ENCODE data around the gene SLC27A3. TPM values are rescaled to one million over a fixed set of nuclear protein-coding genes. Genes with fewer than 3 reads are reported as not detected.

SLC27A3 gene
- total and polyA plus RNA-seq, 2 of the 8 experiments (the other 6 are each of a cell fraction or from before 2014, with no cell fraction given), result 39.1 to 40.1 TPM

- WGBS, 2 experiments (ENCODE audit: extremely low coverage in 1 of 2, insufficient coverage in 1 of 2, insufficient read length in 1 of 2, insufficient replicate concordance in 2 of 2, low coverage in 1 of 2, low lambda C conversion rate in 2 of 2, missing lambda C conversion rate in 1 of 2), result 71% methylated on average over 12 of the region's 12 CpGs; no CpG with 5 or more reads in 1 of the 2 experiments
- Histone ChIP-seq H2AFZ (ENCODE audit: low read length) (no peak overlapping the region), H3K27me3 (replicated peaks in 1 of 4; ENCODE audit: control insufficient read depth in 3 of 4, extremely low read depth in 1 of 4, insufficient read depth in 3 of 4, low read length in 3 of 4) (no peaks in the 10 kb centered on the region; a peak in 1 of 7 replicates), H4K5ac (ENCODE audit: insufficient read length, low read depth, low read length) (peak overlapping the region; percentile 17), H3K4me2 (ENCODE audit: insufficient read depth in 1 of 2, low read depth in 2 of 2, low read length in 2 of 2) (peak overlapping the region; percentile 60 to 61), H2AK5ac (ENCODE audit: low read depth, low read length) (no peak overlapping the region; the same call in 1 of the 2 replicates), H3K56ac (replicated peaks; ENCODE audit: insufficient read length, low read depth, low read length) (no peak overlapping the region), H3K4ac (replicated peaks; ENCODE audit: insufficient read length, low read depth, low read length) (peak overlapping the region; percentile 71), H3K27ac (ENCODE audit: low read depth, low read length) (no peak overlapping the region), H3K79me2 (ENCODE audit: control insufficient read depth in 1 of 2, insufficient read depth in 2 of 2, low read length in 2 of 2) (no peaks in the 10 kb centered on the region), H3K36me3 (ENCODE audit: control insufficient read depth in 2 of 4, insufficient read depth in 4 of 4, low read length in 3 of 4) (no peaks in the 10 kb centered on the region; a peak in 1 of 8 replicates), H2BK12ac (ENCODE audit: low read depth, low read length) (peak overlapping the region; percentile 68; the same call in 1 of the 2 replicates), H2BK120ac (replicated peaks; ENCODE audit: low read depth, low read length) (peak overlapping the region; percentile 74), H2BK5ac (ENCODE audit: low read depth, low read length) (peak overlapping the region; percentile 83; the same call in 1 of the 2 replicates), H3K9ac (replicated peaks in 1 of 4; ENCODE audit: extremely low read depth in 1 of 4, low read depth in 3 of 4, low read length in 3 of 4) (no peak overlapping the region), H4K20me1 (replicated peaks in 1 of 2; ENCODE audit: control insufficient read depth in 1 of 2, insufficient read depth in 2 of 2, low read length in 2 of 2) (peaks cover 0 to 4% of the 10 kb centered on the region in 2 experiments), H3K23ac (ENCODE audit: insufficient read length) (no peak overlapping the region), H3K14ac (ENCODE audit: insufficient read length) (no peak overlapping the region), H3K79me1 (ENCODE audit: low read depth, low read length) (no peaks in the 10 kb centered on the region), H3K4me3 (ENCODE audit: extremely low read depth in 1 of 4, insufficient read depth in 2 of 4, low read depth in 3 of 4, low read length in 4 of 4) (peak overlapping the region; percentile 6 to 48 (median 10); a peak in 6 of 8 replicates), H3K23me2 (ENCODE audit: low read depth, low read length) (no peaks in the 10 kb centered on the region; the same call in 1 of the 2 replicates), H2BK15ac (ENCODE audit: low read length) (peak overlapping the region; percentile 61; the same call in 1 of the 2 replicates), H3K4me1 (replicated peaks in 1 of 4; ENCODE audit: control insufficient read depth in 3 of 4, insufficient read depth in 4 of 4, low read length in 3 of 4) (peaks cover 6 to 32% (median 22%) of the 10 kb centered on the region in 4 experiments), H4K91ac (replicated peaks; ENCODE audit: insufficient read length, low read length) (peak overlapping the region; percentile 45), H3K9me3 (ENCODE audit: insufficient read depth in 2 of 2, low read depth in 1 of 2, low read length in 1 of 2) (no peaks in the 10 kb centered on the region), H3K18ac (ENCODE audit: extremely low read depth, low read length) (peak overlapping the region; percentile 24; the same call in 1 of the 2 replicates), H4K8ac (ENCODE audit: extremely low read depth, insufficient read depth, low read length) (0 out of 2 replicates have a peak overlapping the region, but pooled peaks have one; percentile 4), H2BK20ac (ENCODE audit: low read length) (peak overlapping the region; percentile 48; the same call in 1 of the 2 replicates)
- no peak for FAIRE-seq
- ChIA-PET POLR2A (ENCODE audit: partially characterized antibody) (interaction anchor here (0.9 to 15.1 kb wide), 7 partner anchors 10 to 199 kb away, joined by 3 to 153 read pairs (median 3); partner anchors contain the start of genes CHTOP, GATAD2B, JTB and RPS27), CTCF (ENCODE audit: partially characterized antibody) (interaction anchor here (0.8 to 1.0 kb wide), 2 partner anchors 9 to 133 kb away, joined by 3 to 4 read pairs; no protein-coding TSS in a partner anchor)
- DNase-seq (ENCODE audit: low read depth in 1 of 2, low spot score in 2 of 2), result peak in 1 of 2 experiments; percentile 52
- TF ChIP-seq E2F6 (IDR thresholded peaks at IDR 0.05), result no peak
- TF ChIP-seq TAF7 (optimal IDR thresholded peaks at IDR 0.05; ENCODE audit: borderline replicate concordance, low read depth, low read length), result no peak
- TF ChIP-seq CTCF (IDR thresholded peaks at IDR 0.05; ENCODE audit: control extremely low read depth in 1 of 3, insufficient read depth in 1 of 3, low read depth in 1 of 3, low read length in 3 of 3), result no peak
- TF ChIP-seq TCF12 (IDR thresholded peaks at IDR 0.05; ENCODE audit: low read depth, low read length), result no peak
- no peak for TF ChIP-seq ATF3 (IDR thresholded peaks at IDR 0.05; ENCODE audit: insufficient read depth, low read depth, low read length)
- no peak for TF ChIP-seq GTF2F1 (IDR thresholded peaks at IDR 0.05; ENCODE audit: borderline replicate concordance, low read depth, low read length)
Observed at GRCh38 chr1:153793973-153794615, 18.9 kb downstream of the SLC27A3 start.

Data from H1 (cell line).